NCI-H2196 treated with DMSO at 0.1 percent for 48 hours (cell line): Measurements from ENCODE around the gene CPA5.

ENCODE experiments used
- DNase-seq: peaks from one replicate; lab custom pipeline; 2025; ENCODE audit not compliant: unreplicated experiment; lab: John Stamatoyannopoulos, UW

Gene CPA5

GRCh38 chr7:130377178-130377577 is 32.6 kb downstream of the CPA5 start:
- DNase-seq, result no peak

DNA sequence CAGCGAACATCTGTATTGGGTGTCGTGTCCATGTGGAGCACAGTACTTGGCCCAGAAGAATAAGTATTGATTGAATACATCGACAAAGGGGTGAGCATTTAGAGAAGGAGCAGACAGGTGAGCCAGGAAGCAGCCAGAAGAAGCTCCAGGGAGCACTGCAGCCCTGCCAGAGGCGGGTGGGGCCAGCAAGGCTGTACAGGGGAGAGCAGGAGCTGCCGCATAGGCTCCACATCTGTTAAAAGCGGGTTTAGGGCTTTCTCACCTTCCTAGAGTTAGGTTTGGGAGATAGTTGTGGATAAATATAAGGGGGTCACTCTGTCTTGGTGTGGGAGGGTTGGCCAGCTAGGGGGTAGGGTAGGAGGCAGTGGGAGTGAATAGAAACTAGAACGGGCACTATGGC is 34.4 kb downstream of the CPA5 start:
- DNase-seq, result no peak

GRCh38 chr7:130379532-130379920 is 34.9 kb downstream of the CPA5 start:
- DNase-seq, result no peak

DNA sequence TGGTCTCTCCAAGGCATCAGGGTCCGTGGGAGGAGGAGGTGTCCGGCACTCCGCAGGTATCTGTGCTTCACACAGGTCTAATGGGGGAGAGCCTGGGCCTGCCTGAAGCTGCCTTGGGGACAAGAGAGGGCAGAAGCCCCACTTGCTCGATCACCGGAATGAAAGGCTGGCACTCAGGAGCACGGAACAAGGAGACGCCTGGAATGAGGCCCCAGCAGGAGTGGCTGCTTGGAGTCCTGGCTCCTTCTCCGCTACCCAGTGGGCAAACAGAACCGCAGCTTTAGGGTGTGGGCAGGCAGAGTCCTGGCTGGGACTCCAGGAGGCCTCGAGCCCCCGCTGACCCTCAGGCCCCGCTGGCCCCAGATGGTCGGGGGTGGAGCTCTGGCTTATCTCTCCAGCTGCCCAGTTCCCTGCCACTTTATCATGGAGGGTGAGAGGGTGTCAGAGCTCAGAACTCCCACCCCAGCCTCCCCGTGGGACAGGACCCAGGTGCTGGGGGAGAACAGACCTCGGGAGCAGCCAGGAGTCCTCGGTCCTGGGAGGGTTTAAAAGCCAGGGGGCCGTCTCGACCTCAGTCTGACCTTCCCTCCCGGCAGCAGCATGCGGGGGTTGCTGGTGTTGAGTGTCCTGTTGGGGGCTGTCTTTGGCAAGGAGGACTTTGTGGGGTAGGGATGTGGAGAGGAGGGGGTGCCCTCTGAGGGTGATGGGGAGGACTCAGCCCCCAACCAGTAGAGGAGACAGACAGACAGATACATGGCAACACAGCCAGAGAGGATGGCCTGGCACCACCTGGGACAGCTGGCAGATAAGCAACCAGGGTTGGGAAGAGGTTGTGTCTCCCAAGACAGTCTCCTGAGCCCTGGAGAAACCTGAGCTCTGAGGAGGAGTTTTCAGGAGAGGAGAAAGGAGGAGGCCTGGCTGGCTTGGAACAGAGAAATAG is 35.6 kb downstream of the CPA5 start, which contains the start of gene CPA1:
Gene CPA1 (plus strand): TSS at position 574 of the 940 bp plus-strand sequence. CDS start 27 bp downstream, at position 601.
- no peak for DNase-seq

DNA sequence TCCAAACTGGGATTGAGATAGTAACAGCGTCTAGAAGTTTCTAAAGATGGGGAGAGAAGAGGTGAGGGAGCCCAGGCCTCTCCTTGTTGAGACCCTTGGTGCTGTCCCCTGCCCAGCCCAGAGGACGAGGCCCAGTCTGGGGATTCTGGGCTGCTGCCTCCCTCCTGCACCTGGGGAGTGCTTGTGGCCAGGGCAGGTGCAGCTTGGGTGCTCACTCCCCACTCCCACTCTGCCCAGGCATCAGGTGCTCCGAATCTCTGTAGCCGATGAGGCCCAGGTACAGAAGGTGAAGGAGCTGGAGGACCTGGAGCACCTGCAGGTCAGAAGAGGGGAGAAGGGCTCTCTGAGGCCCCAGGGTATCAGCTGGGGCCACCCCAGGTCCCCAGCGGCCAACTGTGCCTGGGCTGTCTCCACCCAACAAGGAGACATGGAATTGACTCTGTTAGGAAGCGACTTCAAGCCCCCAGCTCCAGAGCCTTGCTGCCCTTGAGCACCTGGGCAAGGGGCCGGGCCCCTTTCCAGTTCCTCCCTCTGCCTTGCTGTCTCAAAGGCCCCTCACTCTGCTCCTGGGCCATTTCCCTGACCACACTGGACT is 36.3 kb downstream of the CPA5 start:
- DNase-seq, result no peak

- no peak for DNase-seq
Measured at GRCh38 chr7:130381468-130382312, 37.1 kb downstream of the CPA5 start.

DNA sequence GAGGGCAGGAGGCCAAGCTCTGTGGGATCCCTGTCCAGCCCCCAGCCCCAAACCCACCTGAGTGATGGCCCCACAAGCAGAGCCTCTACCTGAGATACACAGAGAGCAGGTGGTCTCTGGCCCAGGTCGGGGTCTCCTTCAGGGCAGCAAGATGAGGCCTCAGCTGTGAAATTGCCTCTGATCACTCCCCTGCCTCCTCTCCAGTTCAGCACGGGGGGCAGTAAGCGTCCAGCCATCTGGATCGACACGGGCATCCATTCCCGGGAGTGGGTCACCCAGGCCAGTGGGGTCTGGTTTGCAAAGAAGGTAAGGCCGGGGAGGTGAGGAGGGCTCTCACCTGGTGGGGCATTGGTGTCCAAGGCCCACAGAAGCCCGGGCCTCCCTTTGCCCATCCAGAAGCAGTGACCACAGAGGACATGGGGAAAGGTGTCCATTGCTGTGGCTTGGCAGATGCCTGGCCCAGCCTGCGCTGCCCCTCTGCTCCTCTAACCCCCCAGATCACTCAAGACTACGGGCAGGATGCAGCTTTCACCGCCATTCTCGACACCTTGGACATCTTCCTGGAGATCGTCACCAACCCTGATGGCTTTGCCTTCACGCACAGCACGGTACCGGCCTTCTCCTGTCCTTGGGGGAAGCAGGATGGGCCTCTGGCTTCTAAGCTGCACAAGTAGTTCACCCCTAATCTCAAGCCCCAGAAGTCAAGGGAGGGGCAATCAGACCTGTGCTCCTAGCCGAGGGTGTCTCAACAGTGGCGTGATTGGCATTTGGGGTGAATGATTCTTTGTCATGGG is 38.8 kb downstream of the CPA5 start:
- DNase-seq, result no peak

- no peak for DNase-seq
Measured at GRCh38 chr7:130384371-130384801, 39.8 kb downstream of the CPA5 start.

DNA sequence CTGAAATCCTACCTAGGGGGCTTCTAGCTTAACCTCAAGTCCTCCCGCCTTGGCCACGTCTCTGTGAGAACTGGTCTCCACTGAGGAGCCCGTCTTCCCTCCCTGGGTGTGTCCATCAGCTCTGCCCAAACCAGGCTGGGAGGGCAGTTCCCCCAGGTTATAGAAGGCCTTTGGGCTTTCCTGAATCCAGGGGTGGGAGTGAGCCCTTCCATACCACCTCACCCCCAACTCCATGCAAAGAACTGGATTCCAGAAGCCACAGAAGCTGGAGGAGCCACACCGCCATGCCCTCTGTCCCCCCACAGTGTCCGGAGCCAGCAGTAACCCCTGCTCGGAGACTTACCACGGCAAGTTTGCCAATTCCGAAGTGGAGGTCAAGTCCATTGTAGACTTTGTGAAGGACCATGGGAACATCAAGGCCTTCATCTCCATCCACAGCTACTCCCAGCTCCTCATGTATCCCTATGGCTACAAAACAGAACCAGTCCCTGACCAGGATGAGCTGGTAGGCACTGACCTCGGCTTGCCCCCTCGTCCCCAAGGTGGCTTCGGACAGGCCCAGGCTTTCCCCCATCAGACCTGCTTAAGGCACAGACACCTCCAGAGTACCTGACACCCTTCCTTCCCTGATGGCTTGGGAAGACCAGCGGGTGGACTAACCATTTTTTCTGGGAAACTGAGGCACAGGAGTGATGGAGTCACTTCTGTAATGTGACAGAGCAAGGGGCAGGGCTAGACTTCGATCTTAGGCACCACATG is 40.4 kb downstream of the CPA5 start:
- no peak for DNase-seq

GRCh38 chr7:130385600-130386066 is 41.0 kb downstream of the CPA5 start:
- DNase-seq, result no peak

DNA sequence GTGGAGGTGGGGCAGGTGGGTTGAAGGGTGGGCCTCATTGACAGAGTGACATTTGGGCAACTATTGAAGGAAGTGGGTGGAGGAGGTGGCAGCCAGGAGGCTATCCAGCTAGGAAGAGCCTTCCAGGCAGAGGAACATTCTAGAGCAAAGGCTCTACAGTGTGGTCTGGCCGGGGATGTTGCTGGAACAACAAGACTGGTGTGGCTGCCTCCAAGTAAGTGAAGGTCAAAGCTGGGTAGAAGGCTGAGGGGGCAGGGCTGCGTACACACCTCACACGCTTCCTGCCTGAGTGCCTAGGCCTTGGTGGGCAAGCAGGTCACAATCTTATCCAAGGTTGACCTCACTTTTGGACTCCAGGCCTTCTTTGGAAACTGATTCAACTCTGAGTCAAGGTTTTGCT is 42.3 kb downstream of the CPA5 start:
- no peak for DNase-seq

- DNase-seq, result no peak
Measured at GRCh38 chr7:130387306-130387627, 42.7 kb downstream of the CPA5 start.

- DNase-seq, result no peak
Measured at GRCh38 chr7:130387628-130388403, 43.2 kb downstream of the CPA5 start.

DNA sequence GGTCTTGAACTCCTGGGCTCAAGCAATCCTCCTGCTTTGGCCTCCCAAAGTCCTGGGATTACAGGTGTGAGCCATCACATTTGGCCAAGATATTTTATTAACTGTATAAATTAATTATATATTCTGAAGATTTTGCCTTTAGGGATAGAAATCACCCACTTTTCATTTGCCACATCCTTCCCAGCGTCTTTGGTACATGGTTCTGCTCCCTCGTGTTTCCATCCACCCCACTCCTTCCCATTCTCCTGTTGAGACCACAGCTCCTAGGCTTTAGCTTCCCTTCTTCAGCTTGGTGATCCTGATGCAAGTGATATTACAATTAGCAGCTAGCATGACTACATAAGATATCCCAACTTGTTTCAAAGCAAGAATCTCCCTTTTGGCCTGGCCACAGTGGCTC is 44.1 kb downstream of the CPA5 start:
- no peak for DNase-seq

DNA sequence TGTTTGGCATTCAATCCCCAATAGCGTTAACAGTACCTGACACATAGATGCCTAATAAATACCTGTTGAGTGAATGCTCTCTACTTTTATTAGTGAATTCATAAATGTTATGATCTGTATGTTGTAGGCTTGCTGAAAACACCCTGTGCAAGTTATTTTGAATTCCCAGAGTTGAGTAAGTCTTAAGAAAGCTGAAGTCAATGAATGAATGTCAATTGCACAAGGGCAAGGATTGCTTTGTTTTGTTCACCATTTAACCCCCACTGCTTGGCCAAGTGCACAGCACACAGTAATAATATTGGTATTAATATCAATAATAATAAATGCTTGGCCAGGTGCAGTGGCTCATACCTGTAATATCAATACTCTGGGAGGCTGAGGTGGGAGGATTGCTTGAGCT is 45.9 kb downstream of the CPA5 start:
- no peak for DNase-seq

DNA sequence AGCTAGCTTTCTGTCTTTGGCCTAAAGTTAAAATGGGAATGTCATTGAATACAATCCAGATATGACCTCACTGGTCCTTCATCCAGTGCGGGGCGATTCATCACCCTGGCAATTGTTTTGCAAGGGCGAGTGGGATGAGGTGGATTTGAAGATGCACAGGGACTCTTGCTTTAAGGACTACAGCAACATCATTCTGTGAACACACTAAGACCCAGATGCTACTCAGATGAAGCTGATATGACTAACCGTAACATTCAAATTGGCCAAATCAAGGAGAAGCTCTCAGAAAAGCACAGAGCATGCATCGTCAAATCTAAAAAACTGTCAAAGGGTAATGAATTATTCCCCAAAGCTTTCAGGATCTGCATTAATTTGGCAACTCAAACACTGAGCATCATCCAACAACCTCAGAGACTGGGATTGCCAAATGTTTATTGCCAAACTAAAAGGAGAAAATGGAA is 48.5 kb downstream of the CPA5 start:
- DNase-seq, result no peak

DNA sequence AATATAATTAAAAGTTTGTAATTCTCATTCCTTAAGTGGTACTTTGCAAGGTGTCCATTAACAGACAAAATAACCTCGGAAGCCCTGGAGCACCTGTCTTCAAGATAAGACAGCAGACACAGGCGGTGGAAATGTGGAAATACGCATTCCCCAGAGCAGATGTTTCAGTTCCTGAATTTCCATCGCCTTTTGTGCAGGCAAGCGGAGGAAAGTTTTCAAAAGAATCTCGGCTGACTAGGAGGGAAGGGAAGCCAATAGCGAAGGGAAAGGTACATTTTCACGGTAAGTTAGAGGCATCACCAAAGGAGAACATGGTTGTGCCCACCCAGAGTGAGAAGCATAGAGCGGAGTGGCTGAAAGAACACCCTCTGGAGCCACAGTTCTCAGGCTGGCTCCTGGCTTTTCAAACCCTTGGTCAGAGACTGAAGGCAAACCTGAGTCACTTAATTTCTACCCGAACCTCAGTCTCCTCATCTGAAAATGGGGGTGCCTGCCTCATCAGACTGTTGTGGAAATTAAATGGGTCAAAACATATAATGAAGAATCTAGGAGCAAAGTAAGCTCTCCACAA is 49.3 kb downstream of the CPA5 start:
- no peak for DNase-seq

DNA sequence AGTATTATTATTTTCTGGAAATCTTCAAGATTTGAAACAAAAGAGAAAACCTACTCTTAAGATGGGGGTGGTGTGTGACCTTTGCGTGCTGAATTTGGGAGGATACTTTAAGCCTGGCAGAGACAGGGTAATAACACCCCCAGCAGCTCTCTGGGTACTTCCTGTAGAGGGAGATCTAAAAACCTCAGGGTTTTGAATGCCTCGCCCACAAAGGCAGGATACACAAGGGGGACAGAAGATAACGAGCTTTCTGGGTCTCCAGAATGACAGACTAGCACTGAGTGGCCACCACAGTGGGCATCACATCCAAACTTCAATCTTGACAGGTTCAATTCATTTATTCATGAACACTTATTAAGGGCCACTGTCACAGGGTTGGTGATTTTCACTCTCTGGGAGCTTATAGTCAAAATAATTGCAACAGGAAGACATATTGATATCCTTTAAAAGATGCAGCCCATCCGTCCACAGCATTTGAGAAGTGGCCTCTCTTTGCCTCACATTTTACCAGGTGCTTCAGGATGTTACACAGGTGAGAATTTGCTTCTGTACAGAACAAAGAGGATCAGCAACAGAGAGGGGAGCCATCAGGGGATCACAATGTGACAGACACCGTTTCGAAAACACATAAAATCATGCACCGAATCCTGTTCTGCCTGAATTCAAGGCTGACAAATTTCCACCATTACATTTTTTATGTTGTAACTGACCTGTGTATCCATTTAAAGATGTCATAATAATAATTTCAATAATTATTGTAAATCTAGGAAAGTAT is 50.0 kb downstream of the CPA5 start:
- DNase-seq, result no peak
